ENCODE results near the gene PLEKHA1. TPM values are rescaled to one million over a fixed set of nuclear protein-coding genes. Genes with fewer than 3 reads are reported as not detected.

The PLEKHA1 gene
- total and polyA plus RNA-seq, 2 experiments from 2014 or later = 25.8 to 36.6 TPM

DNA sequence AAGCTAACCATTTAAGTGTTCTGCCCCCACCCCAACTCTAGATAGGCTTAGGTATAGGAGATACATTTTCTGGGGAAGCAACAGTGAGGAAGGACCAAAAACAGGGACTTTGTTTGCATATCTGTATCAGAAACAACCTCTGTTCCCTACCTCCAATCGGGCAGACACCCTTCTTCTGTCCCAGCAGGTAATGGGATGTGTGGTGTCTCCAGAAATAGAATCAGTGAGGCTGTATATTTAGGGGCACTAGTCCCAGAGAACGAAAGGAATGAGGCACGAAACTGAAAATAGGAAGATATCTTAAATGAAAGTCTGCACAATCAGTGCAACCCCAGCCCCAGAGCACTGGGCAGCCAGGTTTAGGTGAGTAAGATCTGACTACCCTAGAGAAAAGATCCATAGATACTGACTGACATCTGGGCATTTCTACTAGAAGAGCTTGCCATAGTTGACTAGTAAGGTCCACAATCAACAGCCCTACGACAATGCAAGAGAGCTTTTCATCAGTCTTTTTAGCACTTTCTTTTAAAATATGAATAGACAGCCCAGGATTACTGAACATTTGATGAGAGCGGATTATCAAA, 28.1 kb downstream of the PLEKHA1 start:
- ATAC-seq = no peak
- TF ChIP-seq, protein P1, sequence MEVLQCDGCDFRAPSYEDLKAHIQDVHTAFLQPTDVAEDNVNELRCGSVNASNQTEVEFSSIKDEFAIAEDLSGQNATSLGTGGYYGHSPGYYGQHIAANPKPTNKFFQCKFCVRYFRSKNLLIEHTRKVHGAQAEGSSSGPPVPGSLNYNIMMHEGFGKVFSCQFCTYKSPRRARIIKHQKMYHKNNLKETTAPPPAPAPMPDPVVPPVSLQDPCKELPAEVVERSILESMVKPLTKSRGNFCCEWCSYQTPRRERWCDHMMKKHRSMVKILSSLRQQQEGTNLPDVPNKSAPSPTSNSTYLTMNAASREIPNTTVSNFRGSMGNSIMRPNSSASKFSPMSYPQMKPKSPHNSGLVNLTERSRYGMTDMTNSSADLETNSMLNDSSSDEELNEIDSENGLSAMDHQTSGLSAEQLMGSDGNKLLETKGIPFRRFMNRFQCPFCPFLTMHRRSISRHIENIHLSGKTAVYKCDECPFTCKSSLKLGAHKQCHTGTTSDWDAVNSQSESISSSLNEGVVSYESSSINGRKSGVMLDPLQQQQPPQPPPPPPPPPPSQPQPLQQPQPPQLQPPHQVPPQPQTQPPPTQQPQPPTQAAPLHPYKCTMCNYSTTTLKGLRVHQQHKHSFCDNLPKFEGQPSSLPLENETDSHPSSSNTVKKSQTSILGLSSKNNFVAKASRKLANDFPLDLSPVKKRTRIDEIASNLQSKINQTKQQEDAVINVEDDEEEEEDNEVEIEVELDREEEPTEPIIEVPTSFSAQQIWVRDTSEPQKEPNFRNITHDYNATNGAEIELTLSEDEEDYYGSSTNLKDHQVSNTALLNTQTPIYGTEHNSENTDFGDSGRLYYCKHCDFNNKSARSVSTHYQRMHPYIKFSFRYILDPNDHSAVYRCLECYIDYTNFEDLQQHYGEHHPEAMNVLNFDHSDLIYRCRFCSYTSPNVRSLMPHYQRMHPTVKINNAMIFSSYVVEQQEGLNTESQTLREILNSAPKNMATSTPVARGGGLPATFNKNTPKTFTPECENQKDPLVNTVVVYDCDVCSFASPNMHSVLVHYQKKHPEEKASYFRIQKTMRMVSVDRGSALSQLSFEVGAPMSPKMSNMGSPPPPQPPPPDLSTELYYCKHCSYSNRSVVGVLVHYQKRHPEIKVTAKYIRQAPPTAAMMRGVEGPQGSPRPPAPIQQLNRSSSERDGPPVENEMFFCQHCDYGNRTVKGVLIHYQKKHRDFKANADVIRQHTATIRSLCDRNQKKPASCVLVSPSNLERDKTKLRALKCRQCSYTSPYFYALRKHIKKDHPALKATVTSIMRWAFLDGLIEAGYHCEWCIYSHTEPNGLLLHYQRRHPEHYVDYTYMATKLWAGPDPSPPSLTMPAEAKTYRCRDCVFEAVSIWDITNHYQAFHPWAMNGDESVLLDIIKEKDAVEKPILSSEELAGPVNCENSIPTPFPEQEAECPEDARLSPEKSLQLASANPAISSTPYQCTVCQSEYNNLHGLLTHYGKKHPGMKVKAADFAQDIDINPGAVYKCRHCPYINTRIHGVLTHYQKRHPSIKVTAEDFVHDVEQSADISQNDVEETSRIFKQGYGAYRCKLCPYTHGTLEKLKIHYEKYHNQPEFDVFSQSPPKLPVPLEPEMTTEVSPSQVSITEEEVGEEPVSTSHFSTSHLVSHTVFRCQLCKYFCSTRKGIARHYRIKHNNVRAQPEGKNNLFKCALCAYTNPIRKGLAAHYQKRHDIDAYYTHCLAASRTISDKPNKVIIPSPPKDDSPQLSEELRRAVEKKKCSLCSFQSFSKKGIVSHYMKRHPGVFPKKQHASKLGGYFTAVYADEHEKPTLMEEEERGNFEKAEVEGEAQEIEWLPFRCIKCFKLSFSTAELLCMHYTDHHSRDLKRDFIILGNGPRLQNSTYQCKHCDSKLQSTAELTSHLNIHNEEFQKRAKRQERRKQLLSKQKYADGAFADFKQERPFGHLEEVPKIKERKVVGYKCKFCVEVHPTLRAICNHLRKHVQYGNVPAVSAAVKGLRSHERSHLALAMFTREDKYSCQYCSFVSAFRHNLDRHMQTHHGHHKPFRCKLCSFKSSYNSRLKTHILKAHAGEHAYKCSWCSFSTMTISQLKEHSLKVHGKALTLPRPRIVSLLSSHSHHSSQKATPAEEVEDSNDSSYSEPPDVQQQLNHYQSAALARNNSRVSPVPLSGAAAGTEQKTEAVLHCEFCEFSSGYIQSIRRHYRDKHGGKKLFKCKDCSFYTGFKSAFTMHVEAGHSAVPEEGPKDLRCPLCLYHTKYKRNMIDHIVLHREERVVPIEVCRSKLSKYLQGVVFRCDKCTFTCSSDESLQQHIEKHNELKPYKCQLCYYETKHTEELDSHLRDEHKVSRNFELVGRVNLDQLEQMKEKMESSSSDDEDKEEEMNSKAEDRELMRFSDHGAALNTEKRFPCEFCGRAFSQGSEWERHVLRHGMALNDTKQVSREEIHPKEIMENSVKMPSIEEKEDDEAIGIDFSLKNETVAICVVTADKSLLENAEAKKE (CRISPR knock-in tag; IDR thresholded peaks at IDR 0.05) = no peak
- TF ChIP-seq STAT1 (IDR thresholded peaks at IDR 0.05; ENCODE audit: unreplicated experiment) (no peak), NANOG (IDR thresholded peaks at IDR 0.05; ENCODE audit: borderline replicate concordance) (no peak), JUNB (IDR thresholded peaks at IDR 0.05; ENCODE audit: unreplicated experiment) (no peak)
- H3K27ac ChIP-seq (ENCODE audit: low read depth) = no peak overlapping the region

DNA sequence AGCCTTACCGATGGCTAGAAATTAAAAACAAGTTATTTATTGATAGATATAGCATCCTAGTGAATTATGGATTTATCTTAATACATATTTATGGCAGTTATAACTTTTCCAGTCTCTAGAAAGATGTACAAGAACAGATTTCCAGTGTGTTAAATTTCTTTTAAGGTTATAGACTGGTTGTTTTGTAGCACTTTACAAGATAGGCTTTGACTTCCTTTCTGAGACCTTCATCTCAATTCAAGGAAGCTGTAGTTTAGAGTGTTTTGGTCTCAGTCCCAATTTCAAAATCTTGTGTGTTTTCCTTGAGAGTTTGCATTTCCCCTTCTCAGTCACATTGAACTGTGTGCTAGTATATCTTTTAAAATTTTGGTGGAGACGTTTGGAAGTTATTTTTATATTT, 30.1 kb downstream of the PLEKHA1 start:
- no peak for ATAC-seq
- no peak overlapping the region for H3K4me3 ChIP-seq
- H3K36me3 ChIP-seq (ENCODE audit: insufficient read depth) = no peaks in the 10 kb centered on the region; the same call in 1 of the 2 replicates
- no peaks in the 10 kb centered on the region for H3F3A ChIP-seq (replicated peaks; ENCODE audit: low read depth)
- DNase-seq (ENCODE audit: low spot score) = no peak
- no peaks in the 10 kb centered on the region for H3K27me3 ChIP-seq (ENCODE audit: insufficient read depth)
- no peak overlapping the region for H3K27ac ChIP-seq (ENCODE audit: low read depth)
- H3K9me2 ChIP-seq (ENCODE audit: insufficient read depth) = no peaks in the 10 kb centered on the region
- no peaks in the 10 kb centered on the region for H3K4me1 Mint-ChIP-seq
- H3K27ac Mint-ChIP-seq = no peak overlapping the region
- 0 out of 3 replicates have a peak, but pooled peaks cover 8% of the 10 kb centered on the region for H3K36me3 Mint-ChIP-seq (ENCODE audit: low read depth)
- no peak overlapping the region for H2AFZ ChIP-seq
- H3K79me2 ChIP-seq (replicated peaks; ENCODE audit: insufficient read depth) = no peaks in the 10 kb centered on the region
- no peak overlapping the region for H3K4me2 ChIP-seq
- H3K4me3 Mint-ChIP-seq = no peak overlapping the region
- no peaks in the 10 kb centered on the region for H3K4me1 ChIP-seq (ENCODE audit: insufficient read depth)
- H4K20me1 ChIP-seq (replicated peaks; ENCODE audit: insufficient read depth) = no peaks in the 10 kb centered on the region
- H3K9me3 Mint-ChIP-seq = no peaks in the 10 kb centered on the region
- H3K27me3 Mint-ChIP-seq (ENCODE audit: insufficient read depth, low read depth, poor library complexity) = no peaks in the 10 kb centered on the region
- no peak for TF ChIP-seq POLR2AphosphoS5 (IDR thresholded peaks at IDR 0.05; ENCODE audit: low read depth)
- no peak for TF ChIP-seq EZH2 (IDR thresholded peaks at IDR 0.05; ENCODE audit: low read depth, unreplicated experiment)
- TF ChIP-seq, protein P2, sequence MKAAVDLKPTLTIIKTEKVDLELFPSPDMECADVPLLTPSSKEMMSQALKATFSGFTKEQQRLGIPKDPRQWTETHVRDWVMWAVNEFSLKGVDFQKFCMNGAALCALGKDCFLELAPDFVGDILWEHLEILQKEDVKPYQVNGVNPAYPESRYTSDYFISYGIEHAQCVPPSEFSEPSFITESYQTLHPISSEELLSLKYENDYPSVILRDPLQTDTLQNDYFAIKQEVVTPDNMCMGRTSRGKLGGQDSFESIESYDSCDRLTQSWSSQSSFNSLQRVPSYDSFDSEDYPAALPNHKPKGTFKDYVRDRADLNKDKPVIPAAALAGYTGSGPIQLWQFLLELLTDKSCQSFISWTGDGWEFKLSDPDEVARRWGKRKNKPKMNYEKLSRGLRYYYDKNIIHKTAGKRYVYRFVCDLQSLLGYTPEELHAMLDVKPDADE (IDR thresholded peaks at IDR 0.05) = no peak

More for the DNA sequence above, 28.1 kb downstream of the PLEKHA1 start:
- no peaks in the 10 kb centered on the region for H3K4me1 Mint-ChIP-seq
- no peaks in the 10 kb centered on the region for H3F3A ChIP-seq (replicated peaks; ENCODE audit: low read depth)
- no peaks in the 10 kb centered on the region for H3K79me2 ChIP-seq (replicated peaks; ENCODE audit: insufficient read depth)
- no peak overlapping the region for H3K27ac Mint-ChIP-seq
- H4K20me1 ChIP-seq (replicated peaks; ENCODE audit: insufficient read depth) = no peaks in the 10 kb centered on the region
- H3K4me3 Mint-ChIP-seq = no peak overlapping the region
- H2AFZ ChIP-seq = no peak overlapping the region
- H3K4me1 ChIP-seq (ENCODE audit: insufficient read depth) = no peaks in the 10 kb centered on the region
- DNase-seq (ENCODE audit: low spot score) = no peak
- no peaks in the 10 kb centered on the region for H3K27me3 Mint-ChIP-seq (ENCODE audit: insufficient read depth, low read depth, poor library complexity)
- no peaks in the 10 kb centered on the region for H3K9me3 Mint-ChIP-seq
- H3K4me2 ChIP-seq = no peak overlapping the region
- H3K9me2 ChIP-seq (ENCODE audit: insufficient read depth) = no peaks in the 10 kb centered on the region
- H3K27me3 ChIP-seq (ENCODE audit: insufficient read depth) = no peaks in the 10 kb centered on the region
- 0 out of 3 replicates have a peak, but pooled peaks cover 8% of the 10 kb centered on the region for H3K36me3 Mint-ChIP-seq (ENCODE audit: low read depth)
- H3K4me3 ChIP-seq = no peak overlapping the region
- H3K36me3 ChIP-seq (ENCODE audit: insufficient read depth) = no peaks in the 10 kb centered on the region; the same call in 1 of the 2 replicates
